PC-9 (cell line): Measurements from ENCODE around the gene F13A1. TPM values are rescaled to one million over a fixed set of nuclear protein-coding genes. Genes with fewer than 3 reads are reported as not detected.

Experiments
- BruUV-seq: library from RNA; stranded (reverse); fragments of 400-500 nt; replicated peaks from 2 replicates; lab custom pipeline; 2021; lab: Mats Ljungman, UMichigan
- CTCF ChIA-PET: fragments of 300-600 bp; sonication (Branson Sonifier 250); formaldehyde crosslinking; loops from one replicate; lab custom pipeline; 2022; ENCODE audit warnings: antibody characterized with exemption; lab: Charles Lee
- POLR2A ChIA-PET: fragments of 300-600 bp; sonication (Branson Sonifier 250); formaldehyde crosslinking; loops from one replicate; lab custom pipeline; 2022; ENCODE audit warnings: antibody characterized with exemption; ENCODE audit not compliant: unreplicated experiment; lab: Charles Lee
- DNase-seq, 2 experiments: peaks; one replicate each; pipeline versions ENCODE4 v3.0.0 to v3.0.0-alpha.2; 2015 to 2022; ENCODE audit warnings: mixed read lengths in 1 of 2
- H2AFZ ChIP-seq: fragments of 200-600 bp; sonication (generic); 2 replicates; pipeline ENCODE4 v1.8.1; 2017; ENCODE audit warnings: antibody characterized with exemption
- H3F3A ChIP-seq: fragments of 200-600 bp; sonication (generic); 2 replicates; pipeline ENCODE4 v1.8.1; 2017; ENCODE audit warnings: antibody characterized with exemption, mild to moderate bottlenecking, low read depth; ENCODE audit not compliant: insufficient read depth
- H3K27ac ChIP-seq: fragments of 200-600 bp; sonication (generic); 2 replicates; pipeline ENCODE4 v1.6.1; 2016; ENCODE audit warnings: mixed run types
- H3K27me3 ChIP-seq: fragments of 200-600 bp; sonication (generic); 2 replicates; pipeline ENCODE4 v1.6.1; 2016; ENCODE audit warnings: low read depth, mixed run types; ENCODE audit not compliant: insufficient read depth
- H3K36me3 ChIP-seq: fragments of 200-600 bp; sonication (generic); 2 replicates; pipeline ENCODE4 v1.6.1; 2016; ENCODE audit warnings: low read depth, mixed run types
- H3K4me1 ChIP-seq: fragments of 200-600 bp; sonication (generic); replicated peaks from 2 replicates; pipeline ENCODE4 v1.6.1; 2016; ENCODE audit warnings: mixed run types; ENCODE audit not compliant: insufficient read depth
- H3K4me2 ChIP-seq: fragments of 200-600 bp; sonication (generic); 2 replicates; pipeline ENCODE4 v1.6.1; 2017; ENCODE audit warnings: mixed run types
- H3K4me3 ChIP-seq: fragments of 200-600 bp; sonication (generic); 2 replicates; pipeline ENCODE4 v1.6.1; 2016; ENCODE audit warnings: mixed run types
- H3K79me2 ChIP-seq: fragments of 200-600 bp; sonication (generic); 2 replicates; pipeline ENCODE4 v1.6.1; 2017; ENCODE audit warnings: low read depth, mixed run types
- H3K9me2 ChIP-seq: fragments of 200-600 bp; sonication (generic); 2 replicates; pipeline ENCODE4 v1.8.1; 2017; ENCODE audit warnings: mild to moderate bottlenecking; ENCODE audit not compliant: insufficient read depth
- H3K9me3 ChIP-seq: fragments of 200-600 bp; sonication (generic); 2 replicates; pipeline ENCODE4 v1.8.1; 2016; ENCODE audit warnings: low read depth; ENCODE audit not compliant: insufficient read depth
- H4K20me1 ChIP-seq: fragments of 200-600 bp; sonication (generic); 2 replicates; pipeline ENCODE4 v1.8.1; 2017; ENCODE audit not compliant: insufficient read depth
- CTCF ChIP-seq: fragments of 200-600 bp; sonication (generic); conservative IDR thresholded peaks from 2 replicates; pipeline ENCODE4 v1.6.1; 2017; ENCODE audit warnings: mixed run types, antibody characterized with exemption, mild to moderate bottlenecking, moderate library complexity
- EZH2 ChIP-seq: fragments of 200-600 bp; sonication (generic); IDR thresholded peaks from 2 replicates; pipeline ENCODE4 v1.8.0; 2017; ENCODE audit warnings: antibody characterized with exemption, low read depth
- intact Hi-C: fragments of 100-400 bp; cut with micrococcal nuclease; formaldehyde crosslinking; loops from one replicate; pipeline ENCODE4 v1.10.0; 2022; ENCODE audit not compliant: unreplicated experiment
- total RNA-seq: library from RNA; stranded (reverse); gene quantifications from 2 replicates; pipeline ENCODE4 v1.2.3, GENCODE V29; 2021

Gene F13A1
- total RNA-seq, 1 experiment from 2014 or later = not detected

- Histone ChIP-seq H3F3A (no peaks in the 10 kb centered on the region), H3K4me1 (no peaks in the 10 kb centered on the region), H2AFZ (no peak overlapping the region), H3K9me2 (no peaks in the 10 kb centered on the region), H3K4me2 (no peak overlapping the region), H3K36me3 (no peaks in the 10 kb centered on the region), H3K27me3 (no peaks in the 10 kb centered on the region; the same call in 1 of the 2 replicates), H3K9me3 (no peaks in the 10 kb centered on the region), H3K79me2 (no peaks in the 10 kb centered on the region), H3K4me3 (no peak overlapping the region), H3K27ac (no peak overlapping the region), H4K20me1 (no peaks in the 10 kb centered on the region)
- POLR2A ChIA-PET = no interaction called here
- CTCF ChIA-PET = no interaction called here
- no TSS peak for BruUV-seq
- intact Hi-C loops = no loop called here
- TF ChIP-seq EZH2 (no peak), CTCF (no peak)
- no peak for DNase-seq
Measured at GRCh38 chr6:6225885-6226529, 94.5 kb downstream of the F13A1 start.

DNA sequence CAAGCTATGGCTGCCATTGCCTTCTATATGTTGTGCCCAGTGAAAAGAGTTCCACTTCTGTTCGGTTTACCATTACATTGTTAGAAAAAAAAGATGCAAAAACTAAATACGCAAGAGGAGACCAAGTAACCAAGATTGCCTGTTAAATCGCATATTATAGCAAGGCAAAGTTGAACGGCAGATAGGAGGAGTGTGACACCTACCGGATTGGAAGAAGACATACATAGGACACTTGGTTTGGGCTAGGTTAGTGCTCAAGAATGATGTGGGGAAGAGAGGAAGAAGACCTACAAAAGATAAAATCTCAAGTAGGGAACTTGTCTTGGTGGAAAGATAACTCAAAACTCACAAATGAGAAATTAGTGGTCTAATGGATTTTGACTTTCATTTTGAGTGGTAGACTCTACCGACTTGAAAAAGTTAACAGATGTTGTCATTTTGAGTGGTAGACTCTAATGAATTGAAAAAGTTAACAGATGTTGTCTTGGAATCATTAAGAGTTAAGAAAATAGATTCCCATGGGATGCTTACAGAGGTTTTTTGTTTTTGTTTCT lies 95.5 kb downstream of the F13A1 start:
- Histone ChIP-seq H3K9me3 (no peaks in the 10 kb centered on the region), H3K9me2 (no peaks in the 10 kb centered on the region), H3K4me3 (no peak overlapping the region), H4K20me1 (no peaks in the 10 kb centered on the region), H3K4me2 (no peak overlapping the region), H3K4me1 (no peaks in the 10 kb centered on the region), H3F3A (no peaks in the 10 kb centered on the region), H3K79me2 (no peaks in the 10 kb centered on the region), H2AFZ (no peak overlapping the region), H3K36me3 (no peaks in the 10 kb centered on the region), H3K27ac (no peak overlapping the region), H3K27me3 (no peaks in the 10 kb centered on the region; the same call in 1 of the 2 replicates)
- TF ChIP-seq CTCF = 0 out of 2 replicates have a peak, but pooled peaks have one; percentile 21
- no peak for TF ChIP-seq EZH2
- intact Hi-C loops = no loop called here
- DNase-seq = no peak
- BruUV-seq = no TSS peak
- ChIA-PET POLR2A (no interaction called here), CTCF (no interaction called here)

DNA sequence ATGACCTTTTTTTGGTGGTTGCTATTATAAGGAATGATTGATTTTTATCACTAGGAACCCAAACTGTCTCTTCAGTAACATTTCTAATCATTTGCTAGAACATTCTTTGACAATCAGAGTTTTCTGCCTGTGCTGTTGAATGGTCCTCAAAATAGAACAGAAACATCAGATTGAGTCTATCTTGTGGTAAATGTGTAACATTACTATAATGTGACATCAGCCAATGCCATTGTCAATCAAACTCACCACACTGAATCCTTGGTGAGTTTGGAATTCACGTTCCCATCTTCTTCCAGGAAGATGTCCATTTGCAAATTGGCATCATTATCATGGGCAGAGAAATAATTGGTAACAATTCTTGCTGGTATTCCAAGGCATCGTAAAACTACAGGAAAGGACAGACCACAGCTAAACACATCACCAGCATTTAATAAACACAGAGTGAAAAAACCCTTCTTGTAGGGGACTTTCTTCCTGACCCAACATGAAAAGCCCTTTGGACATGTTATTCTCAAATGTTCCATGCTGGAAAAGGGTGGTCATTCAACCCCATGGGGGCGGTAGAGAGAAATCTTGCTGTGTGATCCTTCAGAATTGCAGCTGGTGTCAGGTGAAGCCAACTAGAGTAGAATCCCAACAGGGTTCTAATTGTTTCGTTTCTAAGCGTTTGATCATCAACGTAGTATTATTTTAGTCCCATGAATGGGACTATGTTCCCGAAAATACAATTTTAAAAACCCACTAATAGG lies 98.5 kb downstream of the F13A1 start:
- H3K9me2 ChIP-seq = no peaks in the 10 kb centered on the region
- no peaks in the 10 kb centered on the region; the same call in 1 of the 2 replicates for H3K27me3 ChIP-seq
- no peaks in the 10 kb centered on the region for H3K79me2 ChIP-seq
- no peaks in the 10 kb centered on the region for H4K20me1 ChIP-seq
- H2AFZ ChIP-seq = no peak overlapping the region
- no peak for DNase-seq
- TF ChIP-seq CTCF (0 out of 2 replicates have a peak, but pooled peaks have one; percentile 30), EZH2 (no peak)
- POLR2A ChIA-PET = no interaction called here
- BruUV-seq = no TSS peak
- no peaks in the 10 kb centered on the region for H3K9me3 ChIP-seq
- CTCF ChIA-PET = no interaction called here
- no peak overlapping the region for H3K27ac ChIP-seq
- no peaks in the 10 kb centered on the region for H3K36me3 ChIP-seq
- H3K4me1 ChIP-seq = no peaks in the 10 kb centered on the region
- H3F3A ChIP-seq = no peaks in the 10 kb centered on the region
- H3K4me2 ChIP-seq = no peak overlapping the region
- H3K4me3 ChIP-seq = no peak overlapping the region
- intact Hi-C loops = no loop called here
